MM.1S (cell line): ENCODE results near the gene FUT3.
"Not testable (repeated sequence)": the region's sequence is repeated elsewhere in the genome, so short reads cannot be mapped to it uniquely, and the experiment has no call there.

ENCODE experiments used
- CTCF ChIP-seq: fragments of 300-600 bp; sonication (generic); IDR thresholded peaks from 2 replicates; pipeline ENCODE4 v1.5.1; 2016; ENCODE audit warnings: antibody characterized with exemption, low read length, mixed read lengths
- EZH2 ChIP-seq: fragments of 300-600 bp; sonication (generic); optimal IDR thresholded peaks from 2 replicates; pipeline ENCODE3; 2017; ENCODE audit warnings: low read depth, mild to moderate bottlenecking, antibody characterized with exemption, low read length, mixed read lengths

GRCh38 chr19:5841735-5842111 is 9.5 kb downstream of the FUT3 start:
- not testable (repeated sequence) for TF ChIP-seq CTCF, EZH2
